K562 (cell line): ENCODE measurements around the gene SPEF1. TPM values are rescaled to one million over a fixed set of nuclear protein-coding genes. Genes with fewer than 3 reads are reported as not detected.

ENCODE experiments used
- CBX1 ChIP-seq: sonication (generic); IDR thresholded peaks from 2 replicates; pipeline ENCODE4 v1.6.1; 2016; ENCODE audit warnings: antibody characterized with exemption, low read depth, mild to moderate bottlenecking
- CHD7 ChIP-seq: fragments of 200-600 bp; sonication (generic); IDR thresholded peaks from one replicate; pipeline ENCODE4 v1.6.1; 2012; ENCODE audit warnings: mild to moderate bottlenecking, low read depth, low read length, inconsistent platforms
- DACH1 ChIP-seq: fragments of 450-650 bp; IDR thresholded peaks from 2 replicates; pipeline ENCODE4 v1.6.1; 2018; ENCODE audit not compliant: partially characterized antibody
- HIVEP1 ChIP-seq: fragments of 250-450 bp; sonication (Bioruptor Pico); IDR thresholded peaks from 2 replicates; pipeline ENCODE4 v1.4.0; 2020; ENCODE audit warnings: mild to moderate bottlenecking
- HMBOX1 ChIP-seq: sonication (generic); IDR thresholded peaks from 2 replicates; pipeline ENCODE4 v1.6.1; 2016
- SIN3A ChIP-seq, 2 experiments: fragments of 150-350 bp in 1 of 2; IDR thresholded peaks; 2 replicates each; pipeline ENCODE4 v1.6.1; 2011 to 2016; ENCODE audit warnings: borderline replicate concordance in 2 of 2, low read depth in 2 of 2, low read length in 2 of 2, mild to moderate bottlenecking in 2 of 2, moderate library complexity in 2 of 2; ENCODE audit not compliant: control insufficient read depth in 1 of 2
- TFAP4 ChIP-seq: sonication (generic); formaldehyde crosslinking; IDR thresholded peaks from 2 replicates; pipeline ENCODE4 v1.8.0; 2022; ENCODE audit warnings: missing genetic modification reagents, mild to moderate bottlenecking, moderate library complexity, borderline replicate concordance
- ZNF592 ChIP-seq: fragments of 450-650 bp; IDR thresholded peaks from 2 replicates; pipeline ENCODE4 v1.6.1; 2017; ENCODE audit warnings: antibody characterized with exemption, mild to moderate bottlenecking
- polyA plus RNA-seq, 8 experiments: library from polyadenylated mRNA; depleted of rRNA in 4 of 8; stranded (reverse) in 5 of 8; unstranded in 3 of 8; fragments of >200 nt; fragmentation: Nextera tagmentation in 2 of 8; fragmentation: Illumina TruSeq in 1 of 8; extraction: Ambion mirVana in 2 of 8; extraction: Trizol in 1 of 8; gene quantifications; 2 replicates each; pipeline versions ENCODE4 v1.2.1 to v1.2.3, GENCODE V29; 2011 to 2014; ENCODE audit warnings: inconsistent platforms in 1 of 8, missing spikeins in 1 of 8
- total RNA-seq, 7 experiments: library from RNA; depleted of rRNA in 6 of 7; stranded (reverse); fragments of >200 nt in 6 of 7; fragmentation: Illumina TruSeq in 2 of 7; extraction: Trizol in 2 of 7; gene quantifications; 2 replicates each; pipeline versions ENCODE4 v1.2.1 to v1.2.3, GENCODE V29; 2011 to 2021; ENCODE audit warnings: low replicate concordance in 1 of 7

Gene SPEF1
- total and polyA plus RNA-seq, 9 of the 15 experiments (the other 6 are each of a cell fraction or from before 2014, with no cell fraction given): not detected

GRCh38 chr20:3781153-3781910 is at the start of gene SPEF1 (continued):
- TF ChIP-seq TFAP4 (CRISPR knock-in tag) (peak; percentile 99), DACH1 (peak; percentile 79), CHD7 (no peak), SIN3A (IDR thresholded peaks at IDR 0.05; ENCODE audit: borderline replicate concordance in 2 of 2, control insufficient read depth in 1 of 2, low read depth in 2 of 2, low read length in 2 of 2) (peak; percentile 96 to 99), HIVEP1 (CRISPR knock-in tag) (no peak), ZNF592 (no peak), CBX1 (no peak), HMBOX1 (no peak)
